Esophagus squamous epithelium (tissue), 4 donors: ENCODE results near the gene PRUNE2.

Experiments
- POLR2A ChIP-seq, 4 donors: fragments of 450-650 bp; IDR thresholded peaks; one replicate each; pipeline ENCODE4 v1.6.1; 2017; ENCODE audit warnings: antibody characterized with exemption in 4 of 4, mild to moderate bottlenecking in 4 of 4, moderate library complexity in 3 of 4
- TF ChIP-seq, protein P1 (sequence below), 6 experiments: fragments of 450-650 bp in 4 of 6; fragments of 200-600 bp in 2 of 6; sonication (generic) in 2 of 6; IDR thresholded peaks; one replicate each; pipeline ENCODE4 v1.5.1; 2016 to 2019; ENCODE audit warnings: antibody characterized with exemption in 6 of 6, mild to moderate bottlenecking in 4 of 6, moderate library complexity in 4 of 6

DNA sequence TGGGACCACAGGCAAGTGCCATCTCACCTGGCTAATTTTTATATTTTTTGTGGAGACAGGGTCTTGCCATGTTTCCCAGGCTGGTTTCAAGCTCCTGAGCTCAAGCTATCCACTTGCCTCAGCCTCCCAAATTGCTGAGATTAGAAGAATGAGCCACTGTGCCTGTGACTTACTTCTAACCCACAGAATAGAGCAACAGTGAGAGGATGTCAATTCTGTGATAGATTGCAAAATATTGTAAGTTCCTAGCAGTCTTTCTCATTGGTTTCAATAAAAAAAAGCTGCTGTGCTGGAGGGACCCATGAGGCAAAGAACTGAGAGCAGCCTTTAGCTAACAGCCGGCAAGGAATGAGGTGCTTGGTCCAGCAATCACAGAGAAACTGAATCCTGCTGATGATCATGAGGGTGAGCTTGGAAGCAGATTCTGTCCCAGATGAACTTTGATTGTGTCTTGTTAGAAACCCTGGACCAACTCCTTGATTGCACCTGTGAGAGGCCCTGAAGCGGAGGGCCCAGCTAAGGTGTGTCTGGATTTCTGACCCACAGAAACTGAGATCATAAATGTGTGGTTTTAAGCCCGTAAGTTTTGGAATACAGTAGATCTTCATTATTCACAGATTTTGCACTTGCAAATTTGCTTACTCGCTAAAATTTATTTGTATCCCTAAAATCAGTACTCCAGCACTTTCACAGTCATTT, 297.2 kb downstream of the PRUNE2 start:
- TF ChIP-seq, protein P1, sequence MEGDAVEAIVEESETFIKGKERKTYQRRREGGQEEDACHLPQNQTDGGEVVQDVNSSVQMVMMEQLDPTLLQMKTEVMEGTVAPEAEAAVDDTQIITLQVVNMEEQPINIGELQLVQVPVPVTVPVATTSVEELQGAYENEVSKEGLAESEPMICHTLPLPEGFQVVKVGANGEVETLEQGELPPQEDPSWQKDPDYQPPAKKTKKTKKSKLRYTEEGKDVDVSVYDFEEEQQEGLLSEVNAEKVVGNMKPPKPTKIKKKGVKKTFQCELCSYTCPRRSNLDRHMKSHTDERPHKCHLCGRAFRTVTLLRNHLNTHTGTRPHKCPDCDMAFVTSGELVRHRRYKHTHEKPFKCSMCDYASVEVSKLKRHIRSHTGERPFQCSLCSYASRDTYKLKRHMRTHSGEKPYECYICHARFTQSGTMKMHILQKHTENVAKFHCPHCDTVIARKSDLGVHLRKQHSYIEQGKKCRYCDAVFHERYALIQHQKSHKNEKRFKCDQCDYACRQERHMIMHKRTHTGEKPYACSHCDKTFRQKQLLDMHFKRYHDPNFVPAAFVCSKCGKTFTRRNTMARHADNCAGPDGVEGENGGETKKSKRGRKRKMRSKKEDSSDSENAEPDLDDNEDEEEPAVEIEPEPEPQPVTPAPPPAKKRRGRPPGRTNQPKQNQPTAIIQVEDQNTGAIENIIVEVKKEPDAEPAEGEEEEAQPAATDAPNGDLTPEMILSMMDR (IDR thresholded peaks at IDR 0.05) = no peak
- TF ChIP-seq POLR2A (IDR thresholded peaks at IDR 0.05) = no peak
